GM18909 (cell line): ENCODE measurements around the gene SIX2.

ENCODE experiments used
- ATAC-seq: cut with Tn5 transposase; IDR thresholded peaks from one replicate; pipeline ENCODE4 v1.9.1; 2021; ENCODE audit warnings: mild to moderate bottlenecking; ENCODE audit not compliant: unreplicated experiment, poor library complexity

The SIX2 gene

GRCh38 chr2:45003579-45004551, 5.4 kb downstream of the SIX2 start:
- no peak for ATAC-seq

- ATAC-seq, result no peak
Measured at GRCh38 chr2:45002686-45003085, 6.6 kb downstream of the SIX2 start.

- ATAC-seq, result no peak
Measured at GRCh38 chr2:45001869-45002385, 7.3 kb downstream of the SIX2 start.

- no peak for ATAC-seq
Measured at GRCh38 chr2:45000921-45001868, 8.1 kb downstream of the SIX2 start.

- no peak for ATAC-seq
Measured at GRCh38 chr2:45000341-45000901, 8.8 kb downstream of the SIX2 start.

DNA sequence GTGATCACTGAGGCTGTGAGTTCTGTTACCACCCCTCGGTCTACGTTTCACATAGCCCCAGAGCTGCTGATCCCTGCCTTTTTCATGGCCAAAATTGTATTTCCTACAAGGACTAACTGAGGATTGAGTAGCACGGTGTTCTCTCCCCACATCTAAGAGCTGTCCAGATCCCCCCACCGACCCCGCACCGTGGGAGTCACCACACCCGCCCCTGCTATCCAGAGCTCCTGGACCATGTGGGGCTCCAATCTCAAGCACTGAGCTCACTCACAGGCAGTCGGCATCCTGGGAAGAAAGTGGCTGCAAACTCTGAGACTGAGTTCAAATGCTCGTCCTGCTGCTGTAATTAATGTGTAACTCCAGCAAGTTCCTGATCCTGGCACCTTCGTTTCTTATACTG, 9.7 kb downstream of the SIX2 start:
- ATAC-seq, result no peak

GRCh38 chr2:44997963-44998362, 11.3 kb downstream of the SIX2 start:
- ATAC-seq, result no peak

DNA sequence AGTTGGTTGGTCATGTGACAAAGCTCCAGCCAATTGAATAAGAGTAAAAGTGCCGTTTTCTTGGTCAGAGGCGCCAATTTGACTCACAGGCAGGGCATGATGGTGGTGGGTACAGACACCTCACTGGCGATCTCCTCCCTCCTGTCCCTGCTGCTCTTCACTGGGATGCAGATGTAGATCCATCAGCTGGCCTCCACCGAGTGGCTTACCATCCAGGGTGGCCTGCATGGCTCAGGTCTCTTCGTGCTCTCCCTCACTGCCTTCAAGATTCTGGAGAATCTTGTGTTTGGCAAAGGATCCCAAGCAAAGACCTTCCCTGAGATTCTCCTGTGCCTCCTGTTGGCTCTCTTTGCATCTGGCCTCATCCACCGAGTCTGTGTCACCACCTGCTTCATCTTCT, 12.9 kb downstream of the SIX2 start:
- ATAC-seq, result no peak

- ATAC-seq, result no peak
Measured at GRCh38 chr2:44994377-44994776, 14.9 kb downstream of the SIX2 start.

GRCh38 chr2:44989176-44989575, 20.1 kb downstream of the SIX2 start:
- ATAC-seq, result no peak

DNA sequence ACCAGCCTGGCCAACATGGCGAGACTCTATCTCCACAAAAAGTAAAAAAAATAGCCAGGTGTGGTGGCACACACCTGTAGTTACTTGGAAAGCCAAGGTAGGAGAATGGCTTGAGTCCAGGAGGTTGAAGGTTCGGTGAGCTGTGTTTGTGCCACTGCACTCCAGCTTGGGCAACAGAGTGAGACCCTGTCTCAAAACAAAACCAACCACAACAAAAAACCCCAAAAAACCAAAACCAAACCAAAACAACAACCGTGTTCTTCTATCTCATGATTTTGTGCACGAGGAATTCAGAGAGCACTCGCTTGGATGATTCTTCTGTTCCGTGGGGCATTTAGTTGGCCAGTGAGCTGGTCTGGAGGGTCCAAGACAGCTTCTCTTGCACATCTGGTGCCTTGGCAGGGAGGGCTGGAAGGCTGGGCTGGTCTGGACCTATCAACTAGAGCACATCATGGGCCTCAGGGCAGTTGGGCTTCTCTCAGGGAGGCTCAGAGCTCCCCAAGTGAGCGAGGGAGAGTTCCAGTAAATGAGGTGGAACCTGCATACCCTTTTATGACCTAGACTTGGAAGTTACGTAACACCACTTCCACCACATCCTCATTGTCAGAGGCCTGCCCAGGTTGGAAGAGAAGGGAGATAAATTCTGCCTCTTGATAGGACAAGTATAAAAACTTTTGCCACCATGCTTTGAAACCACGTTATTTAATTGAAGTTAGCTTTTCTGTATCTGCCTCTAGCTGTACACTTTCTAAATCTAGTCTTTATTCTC, 25.2 kb downstream of the SIX2 start:
- no peak for ATAC-seq

- ATAC-seq, result peak; percentile 54
Measured at GRCh38 chr2:44981714-44982108, 27.5 kb downstream of the SIX2 start.

DNA sequence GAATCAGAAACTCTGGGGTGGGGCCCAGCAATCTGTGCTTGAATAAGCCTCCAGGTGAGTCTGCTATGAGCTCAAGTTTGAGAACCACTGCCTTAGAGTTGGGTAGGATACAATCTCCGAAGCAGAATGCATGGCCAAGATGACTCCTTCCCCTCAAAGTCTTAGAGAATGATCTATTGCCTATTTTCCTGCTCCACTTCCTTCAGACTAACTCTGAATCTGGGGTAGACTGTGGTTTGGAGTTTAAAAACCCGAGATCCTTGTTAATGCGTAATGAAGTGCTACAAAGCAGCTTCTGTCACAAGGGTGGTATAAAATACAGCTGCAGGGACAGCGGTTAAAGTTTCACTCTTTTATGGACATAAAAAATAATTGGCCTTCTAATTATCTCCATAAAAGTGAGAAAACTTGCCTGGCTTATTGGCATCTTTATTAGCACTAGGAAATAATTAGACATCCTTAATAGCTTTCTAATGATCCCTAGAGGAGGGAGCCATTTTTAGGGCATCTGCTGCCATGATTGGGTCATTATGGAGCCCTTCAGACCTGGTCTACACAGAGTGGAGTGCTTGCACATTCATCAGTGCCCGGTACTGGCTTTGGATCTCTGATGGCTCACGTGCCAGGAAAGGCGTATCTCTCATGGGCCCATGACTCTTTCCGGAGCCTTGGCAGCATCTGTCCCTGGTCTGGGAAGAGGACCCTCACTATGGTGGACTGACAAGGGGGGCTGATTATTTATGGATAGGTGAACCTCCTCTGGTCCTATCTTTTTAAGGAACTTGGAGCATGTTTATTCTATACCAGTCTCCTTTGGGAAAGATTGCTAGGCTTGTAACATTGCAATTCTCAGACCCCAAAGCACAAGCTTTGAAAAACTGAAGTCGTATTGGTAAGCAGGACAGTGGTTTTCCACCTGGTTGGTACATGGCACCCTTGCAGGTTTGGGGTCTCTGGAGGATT, 28.2 kb downstream of the SIX2 start:
- no peak for ATAC-seq

DNA sequence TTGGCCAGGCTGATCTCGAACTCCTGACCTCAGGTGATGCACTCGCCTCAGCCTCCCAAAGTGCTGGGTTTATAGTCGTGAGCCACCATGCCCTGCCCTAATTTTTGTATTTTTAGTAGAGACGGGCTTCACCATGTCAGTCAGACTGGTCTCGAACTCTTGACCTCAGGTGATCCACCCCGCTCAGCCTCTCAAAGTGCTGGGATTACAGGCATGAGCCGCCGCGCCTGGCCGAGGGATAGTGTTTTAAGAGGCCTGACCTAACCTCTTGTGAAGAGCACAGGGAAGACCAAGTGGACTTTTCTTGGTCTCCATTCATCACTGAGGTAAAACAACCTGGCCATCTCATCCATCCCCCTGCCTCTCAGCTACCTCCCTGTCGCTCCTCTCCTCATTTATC, 29.7 kb downstream of the SIX2 start:
- no peak for ATAC-seq

- ATAC-seq, result no peak
Measured at GRCh38 chr2:44975571-44976450, 33.4 kb downstream of the SIX2 start.

GRCh38 chr2:44974064-44974715, 35.1 kb downstream of the SIX2 start:
- no peak for ATAC-seq
